SK-N-SH treated with all-trans-retinoic acid at 6 μM for 48 hours (cell line): ENCODE results near the gene NXPH4.

Experiments used
- ATAC-seq: fragments of 200-7000 bp; cut with Tn5 transposase; 3 replicates; pipeline ENCODE4 v1.9.1; 2020; ENCODE audit warnings: mild to moderate bottlenecking, moderate library complexity
- ARNTL ChIP-seq: fragments of 450-650 bp; formaldehyde crosslinking; IDR thresholded peaks from 2 replicates; pipeline ENCODE4 v1.5.0; 2020; ENCODE audit warnings: low read depth, mild to moderate bottlenecking, moderate library complexity, borderline replicate concordance
- BACH2 ChIP-seq: fragments of 250-450 bp; sonication (Bioruptor Pico); IDR thresholded peaks from 2 replicates; pipeline ENCODE4 v1.9.0; 2021; ENCODE audit warnings: mild to moderate bottlenecking, borderline replicate concordance
- CSDC2 ChIP-seq: fragments of 250-450 bp; sonication (Bioruptor Pico); IDR thresholded peaks from 2 replicates; pipeline ENCODE4 v1.5.0; 2020; ENCODE audit warnings: mild to moderate bottlenecking, moderate library complexity
- GLIS3 ChIP-seq: fragments of 250-450 bp; sonication (Bioruptor Pico); IDR thresholded peaks from 2 replicates; pipeline ENCODE4 v1.5.0; 2020; ENCODE audit warnings: mild to moderate bottlenecking, moderate library complexity
- OSR1 ChIP-seq: fragments of 250-450 bp; sonication (Bioruptor Pico); IDR thresholded peaks from 2 replicates; pipeline ENCODE4 v1.8.0; 2022; ENCODE audit warnings: moderate library complexity, mild to moderate bottlenecking, inconsistent platforms
- PPARA ChIP-seq: fragments of 250-450 bp; sonication (Bioruptor Pico); IDR thresholded peaks from 2 replicates; pipeline ENCODE4 v1.5.0; 2020; ENCODE audit warnings: mild to moderate bottlenecking, borderline replicate concordance
- RARB ChIP-seq: fragments of 250-450 bp; sonication (Bioruptor Pico); IDR thresholded peaks from 2 replicates; pipeline ENCODE4 v1.8.0; 2021; ENCODE audit warnings: mild to moderate bottlenecking, moderate library complexity
- SNAI2 ChIP-seq: fragments of 250-450 bp; sonication (Bioruptor Pico); IDR thresholded peaks from 2 replicates; pipeline ENCODE4 v1.5.0; 2020; ENCODE audit warnings: mild to moderate bottlenecking, moderate library complexity
- TOX ChIP-seq: fragments of 250-450 bp; sonication (Bioruptor Pico); IDR thresholded peaks from 2 replicates; pipeline ENCODE4 v1.8.0; 2021; ENCODE audit warnings: mild to moderate bottlenecking, moderate library complexity, borderline replicate concordance
- ZC3H10 ChIP-seq: fragments of 250-450 bp; sonication (Bioruptor Pico); IDR thresholded peaks from 2 replicates; pipeline ENCODE4 v1.5.1; 2021; ENCODE audit warnings: mild to moderate bottlenecking, moderate library complexity
- ZFP3 ChIP-seq: fragments of 250-450 bp; sonication (Bioruptor Pico); IDR thresholded peaks from 2 replicates; pipeline ENCODE4 v1.5.0; 2020; ENCODE audit warnings: mild to moderate bottlenecking, moderate library complexity
- ZFP30 ChIP-seq: fragments of 450-650 bp; formaldehyde crosslinking; IDR thresholded peaks from 2 replicates; pipeline ENCODE4 v1.5.0; 2022; ENCODE audit warnings: mild to moderate bottlenecking, moderate library complexity
- ZNF565 ChIP-seq: fragments of 450-650 bp; formaldehyde crosslinking; conservative IDR thresholded peaks from 2 replicates; pipeline ENCODE4 v1.5.0; 2020; ENCODE audit warnings: low read depth, mild to moderate bottlenecking, moderate library complexity
- ZNF70 ChIP-seq: fragments of 450-650 bp; formaldehyde crosslinking; IDR thresholded peaks from 2 replicates; pipeline ENCODE4 v1.5.0; 2020; ENCODE audit warnings: mild to moderate bottlenecking, moderate library complexity
- ZNF8 ChIP-seq: fragments of 450-650 bp; formaldehyde crosslinking; IDR thresholded peaks from 2 replicates; pipeline ENCODE4 v1.5.0; 2020; ENCODE audit warnings: mild to moderate bottlenecking, moderate library complexity
- TF ChIP-seq, protein P1 (sequence below): fragments of 250-450 bp; sonication (Bioruptor Pico); IDR thresholded peaks from 2 replicates; pipeline ENCODE4 v1.8.0; 2020; ENCODE audit warnings: mild to moderate bottlenecking, moderate library complexity, borderline replicate concordance
- TF ChIP-seq, protein P2 (sequence below): fragments of 250-450 bp; sonication (Bioruptor Pico); IDR thresholded peaks from 2 replicates; pipeline ENCODE4 v1.5.1; 2021; ENCODE audit warnings: mild to moderate bottlenecking, moderate library complexity
- TF ChIP-seq, protein P3 (sequence below): fragments of 250-450 bp; sonication (Bioruptor Pico); IDR thresholded peaks from 2 replicates; pipeline ENCODE4 v1.8.0; 2021; ENCODE audit warnings: low read depth, mild to moderate bottlenecking, moderate library complexity, borderline replicate concordance

NXPH4 gene

DNA sequence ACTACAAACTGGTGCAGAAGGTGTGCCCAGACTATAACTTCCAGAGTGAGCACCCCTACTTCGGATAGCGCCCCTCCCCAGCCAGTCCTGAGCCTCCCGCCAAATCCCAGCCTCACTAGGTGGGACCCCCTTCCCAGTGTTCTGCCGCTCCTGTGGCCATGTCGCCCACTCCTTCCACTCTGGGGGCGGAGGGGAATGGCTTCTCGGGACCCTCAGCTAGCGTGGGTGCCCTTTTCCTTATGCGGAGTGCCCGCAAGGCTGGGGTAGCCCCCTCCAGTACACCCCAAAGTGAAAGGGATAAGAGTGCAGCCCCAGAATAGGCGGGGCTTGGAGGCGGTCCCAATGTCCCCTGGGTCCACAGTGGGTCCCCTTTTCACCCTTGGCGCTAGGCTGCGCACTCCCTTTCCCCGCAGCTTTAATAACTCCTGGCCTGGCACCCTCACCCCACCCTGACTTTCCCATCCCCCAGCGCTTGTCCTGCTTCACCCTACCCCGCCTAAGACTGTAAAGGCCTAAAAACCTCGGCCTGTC lies 9.2 kb downstream of the NXPH4 start:
- TF ChIP-seq CSDC2 (CRISPR knock-in tag) = no peak
- no peak for TF ChIP-seq ZNF8 (CRISPR knock-in tag)
- TF ChIP-seq BACH2 (CRISPR knock-in tag) = no peak
- no peak for ATAC-seq

DNA sequence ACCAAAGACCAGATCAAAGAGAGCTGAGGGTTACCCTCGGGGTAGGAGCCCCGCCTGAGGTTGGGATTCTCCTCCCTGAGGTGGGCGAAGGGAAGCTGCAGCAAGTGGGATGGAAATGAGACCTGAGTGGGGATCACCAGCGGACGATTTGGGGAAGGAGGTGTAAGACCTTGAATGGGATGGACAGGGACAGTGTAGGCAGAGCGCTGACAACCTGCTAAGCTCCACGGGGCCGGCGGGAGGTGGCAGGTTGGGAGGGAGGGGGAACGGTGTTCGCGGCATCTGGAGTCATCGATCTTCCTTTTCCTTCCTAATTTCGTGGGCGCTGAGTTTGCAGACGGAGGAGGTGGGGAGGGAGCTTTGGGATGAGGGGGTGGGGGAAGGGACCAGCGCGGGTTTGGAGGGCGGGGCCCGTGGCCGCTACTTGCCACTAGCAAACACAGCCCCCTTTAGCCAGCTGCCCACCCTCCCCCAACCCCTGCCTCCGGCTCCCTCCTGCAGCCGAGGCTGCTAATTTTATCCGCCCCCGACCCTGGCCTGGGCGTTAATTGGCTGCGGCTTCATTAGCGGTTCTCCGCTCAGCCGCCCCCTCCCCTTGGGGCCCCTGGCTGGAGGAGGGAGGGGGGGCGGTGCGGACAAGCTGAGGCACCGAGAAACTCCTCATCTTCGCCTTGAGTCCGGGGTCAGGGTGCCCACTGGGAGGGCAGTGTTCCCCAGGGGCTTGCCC lies 10.2 kb downstream of the NXPH4 start:
- TF ChIP-seq ZNF70 (CRISPR knock-in tag) = no peak
- TF ChIP-seq BACH2 (CRISPR knock-in tag) = no peak
- TF ChIP-seq ARNTL (CRISPR knock-in tag) = no peak
- no peak for TF ChIP-seq ZNF565 (CRISPR knock-in tag)
- TF ChIP-seq CSDC2 (CRISPR knock-in tag) = no peak
- TF ChIP-seq ZC3H10 (CRISPR knock-in tag) = no peak
- TF ChIP-seq, protein P1, sequence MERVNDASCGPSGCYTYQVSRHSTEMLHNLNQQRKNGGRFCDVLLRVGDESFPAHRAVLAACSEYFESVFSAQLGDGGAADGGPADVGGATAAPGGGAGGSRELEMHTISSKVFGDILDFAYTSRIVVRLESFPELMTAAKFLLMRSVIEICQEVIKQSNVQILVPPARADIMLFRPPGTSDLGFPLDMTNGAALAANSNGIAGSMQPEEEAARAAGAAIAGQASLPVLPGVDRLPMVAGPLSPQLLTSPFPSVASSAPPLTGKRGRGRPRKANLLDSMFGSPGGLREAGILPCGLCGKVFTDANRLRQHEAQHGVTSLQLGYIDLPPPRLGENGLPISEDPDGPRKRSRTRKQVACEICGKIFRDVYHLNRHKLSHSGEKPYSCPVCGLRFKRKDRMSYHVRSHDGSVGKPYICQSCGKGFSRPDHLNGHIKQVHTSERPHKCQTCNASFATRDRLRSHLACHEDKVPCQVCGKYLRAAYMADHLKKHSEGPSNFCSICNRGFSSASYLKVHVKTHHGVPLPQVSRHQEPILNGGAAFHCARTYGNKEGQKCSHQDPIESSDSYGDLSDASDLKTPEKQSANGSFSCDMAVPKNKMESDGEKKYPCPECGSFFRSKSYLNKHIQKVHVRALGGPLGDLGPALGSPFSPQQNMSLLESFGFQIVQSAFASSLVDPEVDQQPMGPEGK (CRISPR knock-in tag) = no peak
- TF ChIP-seq PPARA (CRISPR knock-in tag) = no peak
- ATAC-seq = no peak

DNA sequence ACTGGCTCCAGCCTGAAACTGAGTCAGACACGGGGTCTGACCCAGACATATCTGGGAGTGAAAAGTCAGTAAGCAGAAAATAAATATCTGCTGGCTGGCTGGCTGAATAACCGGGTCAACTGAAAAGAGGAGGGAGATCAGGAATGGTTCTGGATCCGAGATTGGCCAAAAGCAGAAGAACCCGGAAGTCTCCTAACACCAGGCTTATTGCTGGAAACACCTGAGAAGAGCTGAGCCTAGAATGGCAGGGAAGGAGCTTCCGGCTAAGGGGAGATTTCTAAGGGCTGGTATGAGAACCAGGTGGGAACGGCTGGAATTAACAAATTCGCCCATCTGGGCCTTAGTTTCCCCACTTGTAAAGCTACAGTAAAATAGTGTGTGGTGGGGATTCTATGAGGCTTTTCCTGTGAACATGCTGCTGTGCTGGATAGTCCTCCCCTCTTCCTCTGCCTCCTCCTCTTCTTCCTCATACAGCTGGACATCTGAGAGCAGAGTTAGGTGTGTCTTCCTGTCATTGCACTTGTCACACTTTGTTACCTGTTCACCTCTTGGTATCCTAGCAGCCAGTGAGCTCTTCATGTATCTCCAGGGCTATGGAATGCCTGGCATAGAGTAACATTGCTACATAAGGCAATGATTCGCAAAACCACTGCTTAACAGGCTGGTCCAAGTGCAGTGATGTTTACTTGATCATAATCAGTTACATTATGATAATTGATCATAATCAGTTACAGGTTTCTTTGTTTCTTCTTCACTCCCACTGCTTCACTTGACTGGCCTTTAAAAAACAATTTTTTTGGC lies 10.9 kb downstream of the NXPH4 start:
- TF ChIP-seq ZFP3 = no peak
- no peak for TF ChIP-seq ZFP30 (CRISPR knock-in tag)
- TF ChIP-seq TOX (CRISPR knock-in tag) = no peak
- TF ChIP-seq ZNF8 (CRISPR knock-in tag) = no peak
- TF ChIP-seq BACH2 (CRISPR knock-in tag) = no peak
- TF ChIP-seq, protein P2, sequence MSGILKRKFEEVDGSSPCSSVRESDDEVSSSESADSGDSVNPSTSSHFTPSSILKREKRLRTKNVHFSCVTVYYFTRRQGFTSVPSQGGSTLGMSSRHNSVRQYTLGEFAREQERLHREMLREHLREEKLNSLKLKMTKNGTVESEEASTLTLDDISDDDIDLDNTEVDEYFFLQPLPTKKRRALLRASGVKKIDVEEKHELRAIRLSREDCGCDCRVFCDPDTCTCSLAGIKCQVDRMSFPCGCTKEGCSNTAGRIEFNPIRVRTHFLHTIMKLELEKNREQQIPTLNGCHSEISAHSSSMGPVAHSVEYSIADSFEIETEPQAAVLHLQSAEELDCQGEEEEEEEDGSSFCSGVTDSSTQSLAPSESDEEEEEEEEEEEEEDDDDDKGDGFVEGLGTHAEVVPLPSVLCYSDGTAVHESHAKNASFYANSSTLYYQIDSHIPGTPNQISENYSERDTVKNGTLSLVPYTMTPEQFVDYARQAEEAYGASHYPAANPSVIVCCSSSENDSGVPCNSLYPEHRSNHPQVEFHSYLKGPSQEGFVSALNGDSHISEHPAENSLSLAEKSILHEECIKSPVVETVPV (CRISPR knock-in tag) = no peak
- TF ChIP-seq, protein P1 (CRISPR knock-in tag) = no peak
- TF ChIP-seq ZNF70 (CRISPR knock-in tag) = no peak
- no peak for TF ChIP-seq OSR1
- no peak for TF ChIP-seq SNAI2 (CRISPR knock-in tag)
- no peak for TF ChIP-seq PPARA (CRISPR knock-in tag)
- TF ChIP-seq, protein P3, sequence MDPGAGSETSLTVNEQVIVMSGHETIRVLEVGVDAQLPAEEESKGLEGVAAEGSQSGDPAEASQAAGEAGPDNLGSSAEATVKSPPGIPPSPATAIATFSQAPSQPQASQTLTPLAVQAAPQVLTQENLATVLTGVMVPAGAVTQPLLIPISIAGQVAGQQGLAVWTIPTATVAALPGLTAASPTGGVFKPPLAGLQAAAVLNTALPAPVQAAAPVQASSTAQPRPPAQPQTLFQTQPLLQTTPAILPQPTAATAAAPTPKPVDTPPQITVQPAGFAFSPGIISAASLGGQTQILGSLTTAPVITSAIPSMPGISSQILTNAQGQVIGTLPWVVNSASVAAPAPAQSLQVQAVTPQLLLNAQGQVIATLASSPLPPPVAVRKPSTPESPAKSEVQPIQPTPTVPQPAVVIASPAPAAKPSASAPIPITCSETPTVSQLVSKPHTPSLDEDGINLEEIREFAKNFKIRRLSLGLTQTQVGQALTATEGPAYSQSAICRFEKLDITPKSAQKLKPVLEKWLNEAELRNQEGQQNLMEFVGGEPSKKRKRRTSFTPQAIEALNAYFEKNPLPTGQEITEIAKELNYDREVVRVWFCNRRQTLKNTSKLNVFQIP (CRISPR knock-in tag) = no peak
- no peak for TF ChIP-seq RARB (CRISPR knock-in tag)
- no peak for ATAC-seq

DNA sequence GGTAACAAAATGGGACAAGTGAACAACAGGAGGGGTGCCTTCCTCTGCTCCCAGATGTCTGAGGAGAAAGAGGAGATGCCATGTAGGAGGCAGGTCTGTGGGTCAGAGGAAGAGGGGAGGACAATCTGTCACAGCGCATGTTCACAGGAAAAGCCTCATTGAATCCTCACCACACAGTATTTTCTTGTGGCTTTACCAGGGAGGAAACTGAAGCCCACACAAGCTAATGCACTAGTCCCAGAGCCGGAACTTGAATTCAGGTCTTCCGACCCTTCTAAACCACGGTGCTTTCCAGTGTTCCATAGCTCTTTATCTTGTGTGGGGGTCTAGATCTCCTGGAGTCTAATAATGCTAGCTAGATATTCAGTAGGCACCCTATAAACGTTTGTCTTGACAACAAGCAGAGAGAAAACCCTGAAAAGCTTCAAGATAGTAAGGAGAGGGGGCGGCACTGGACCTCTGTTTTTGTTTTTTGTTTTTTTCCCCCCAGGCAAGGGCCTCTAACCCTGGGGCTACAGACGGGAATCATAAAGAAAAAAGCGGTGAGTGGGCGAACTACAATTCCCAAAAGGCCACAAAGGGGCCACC lies 12.5 kb downstream of the NXPH4 start:
- ATAC-seq = peak; percentile 15
- TF ChIP-seq ZFP3 (no peak), PPARA (CRISPR knock-in tag) (no peak), CSDC2 (CRISPR knock-in tag) (no peak), OSR1 (no peak), ZNF8 (CRISPR knock-in tag) (no peak), BACH2 (CRISPR knock-in tag) (no peak), TOX (CRISPR knock-in tag) (no peak), GLIS3 (CRISPR knock-in tag) (no peak), ZNF70 (CRISPR knock-in tag) (no peak)
- TF ChIP-seq, protein P3 (CRISPR knock-in tag) = no peak
